Psoas muscle (tissue), 8 donors: ENCODE measurements around the gene WNT5A. TPM values are rescaled to one million over a fixed set of nuclear protein-coding genes. Genes with fewer than 3 reads are reported as not detected.

Experiments used
- ATAC-seq, 4 donors: fragments of 200-7000 bp; cut with Tn5 transposase; one replicate each; pipeline ENCODE4 v1.9.1; 2020; ENCODE audit warnings: moderate library complexity in 3 of 4, mild to moderate bottlenecking in 2 of 4
- DNase-seq, 2 donors: peaks; one replicate each; pipeline ENCODE4 v3.0.0-alpha.2; 2020
- H3K27ac ChIP-seq: fragments of 200-600 bp; one replicate; pipeline ENCODE4 v1.8.0; 2022
- H3K27me3 ChIP-seq, 3 donors: fragments of 200-600 bp in 1 of 3; one replicate each; pipeline versions ENCODE4 v1.6.1 to v1.8.0; 2013 to 2022; ENCODE audit warnings: low read length in 2 of 3, mild to moderate bottlenecking in 2 of 3, moderate library complexity in 1 of 3; ENCODE audit not compliant: insufficient read depth in 3 of 3
- H3K36me3 ChIP-seq, 2 donors: fragments of 200-600 bp in 1 of 2; one replicate each; pipeline versions ENCODE4 v1.6.1 to v1.8.0; 2013 to 2022; ENCODE audit warnings: low read depth in 1 of 2, mild to moderate bottlenecking in 1 of 2, moderate library complexity in 1 of 2; ENCODE audit not compliant: insufficient read depth in 1 of 2
- H3K4me1 ChIP-seq: fragments of 200-600 bp; one replicate; pipeline ENCODE4 v1.8.0; 2022
- H3K4me3 ChIP-seq: fragments of 200-600 bp; one replicate; pipeline ENCODE4 v1.8.0; 2022; ENCODE audit warnings: mild to moderate bottlenecking
- H3K9me3 ChIP-seq: fragments of 200-600 bp; one replicate; pipeline ENCODE4 v1.8.0; 2022
- WGBS, 3 donors: extraction: QIAGEN DNeasy Blood & Tissue Kit; methylation state at CpG; one replicate each; pipeline versions ENCODE4 v1.1.6 to v1.1.7; 2013; 5-methylcytosine and 5-hydroxymethylcytosine counted together
- intact Hi-C, 2 donors: fragments of 100-400 bp; cut with DNase I; formaldehyde crosslinking; loops; one replicate each; pipeline versions ENCODE4 v1.11.0 to v1.14.2; 2022
- polyA plus RNA-seq, 3 donors: library from polyadenylated mRNA; stranded (reverse); fragments of 200-250 nt; gene quantifications; one replicate each; pipeline ENCODE4 v1.2.3, GENCODE V29; 2013
- total RNA-seq, 4 donors: library from RNA; stranded (reverse); fragmentation: NEBNext Ultra II Directional in 2 of 4; extraction: Animal tissue kit (Norgen Biotek cat#: 25700) in 2 of 4; gene quantifications; one replicate each; pipeline versions ENCODE4 v1.2.1 to v1.2.4, GENCODE V29; 2021 to 2023
- TF ChIP-seq, protein P1 (sequence below): fragments of 200-600 bp; IDR thresholded peaks from one replicate; pipeline ENCODE4 v1.8.0; 2022; ENCODE audit warnings: antibody characterized with exemption
- donor health status: healthy with polysubstance abuse.
- donor health status: DM: no; HTN: no; CAD: no; lungs with moderate emphysema.
- donor health status: Bipolar disorder and iron deficiency.
- donor health status: healthy.
- donor health status: DM: yes; HTN: yes; CAD: no.
- donor health status: DM: no; HTN: no; CAD: no.
- donor health status: DM: no; HTN: no; CAD: no.
- donor health status: DM: yes; HTN: yes; CAD: no.

The WNT5A gene
- total and polyA plus RNA-seq, 7 donors = 0.43 to 6.2 (median 1.1) TPM

DNA sequence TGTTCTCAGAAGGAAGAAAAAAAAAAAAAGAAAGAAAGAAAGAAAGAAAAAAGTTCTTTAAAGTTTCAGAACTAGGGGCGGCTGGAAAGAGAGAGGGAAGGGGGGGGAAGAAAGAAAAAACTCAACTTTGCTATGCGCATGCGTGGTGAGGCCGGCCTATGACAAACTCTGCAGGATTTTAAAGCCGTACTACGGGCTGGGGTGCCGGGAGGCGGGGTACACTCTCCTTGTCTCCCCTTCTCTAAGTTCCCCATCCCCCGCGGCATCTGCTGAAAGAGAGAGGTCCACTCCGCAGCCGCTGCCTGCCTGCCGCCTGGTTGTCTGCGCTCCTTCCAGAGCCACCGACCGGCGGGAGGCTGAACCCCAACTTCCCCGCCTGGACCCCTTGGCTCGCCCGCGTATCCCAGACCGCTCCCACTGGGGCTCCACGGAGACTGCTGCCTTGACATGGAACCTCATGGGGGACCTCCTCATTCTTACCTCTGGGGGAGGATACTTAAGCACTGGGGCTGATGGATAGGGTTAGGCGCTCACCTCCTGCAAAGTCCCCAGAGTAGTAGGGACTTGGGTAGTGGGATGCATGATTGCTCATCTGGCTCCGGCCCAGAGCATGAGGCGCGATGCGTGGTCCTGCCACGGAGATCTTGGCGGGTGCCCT is 1.4 kb upstream of the WNT5A start:
- no peaks in the 10 kb centered on the region for H3K9me3 ChIP-seq
- H3K36me3 ChIP-seq = no peaks in the 10 kb centered on the region
- peaks cover 3% of the 10 kb centered on the region for H3K4me1 ChIP-seq
- WGBS, 3 donors = 1 to 2% (median 2%) methylated on average over 28 to 30 of the region's 30 CpGs
- TF ChIP-seq, protein P1, sequence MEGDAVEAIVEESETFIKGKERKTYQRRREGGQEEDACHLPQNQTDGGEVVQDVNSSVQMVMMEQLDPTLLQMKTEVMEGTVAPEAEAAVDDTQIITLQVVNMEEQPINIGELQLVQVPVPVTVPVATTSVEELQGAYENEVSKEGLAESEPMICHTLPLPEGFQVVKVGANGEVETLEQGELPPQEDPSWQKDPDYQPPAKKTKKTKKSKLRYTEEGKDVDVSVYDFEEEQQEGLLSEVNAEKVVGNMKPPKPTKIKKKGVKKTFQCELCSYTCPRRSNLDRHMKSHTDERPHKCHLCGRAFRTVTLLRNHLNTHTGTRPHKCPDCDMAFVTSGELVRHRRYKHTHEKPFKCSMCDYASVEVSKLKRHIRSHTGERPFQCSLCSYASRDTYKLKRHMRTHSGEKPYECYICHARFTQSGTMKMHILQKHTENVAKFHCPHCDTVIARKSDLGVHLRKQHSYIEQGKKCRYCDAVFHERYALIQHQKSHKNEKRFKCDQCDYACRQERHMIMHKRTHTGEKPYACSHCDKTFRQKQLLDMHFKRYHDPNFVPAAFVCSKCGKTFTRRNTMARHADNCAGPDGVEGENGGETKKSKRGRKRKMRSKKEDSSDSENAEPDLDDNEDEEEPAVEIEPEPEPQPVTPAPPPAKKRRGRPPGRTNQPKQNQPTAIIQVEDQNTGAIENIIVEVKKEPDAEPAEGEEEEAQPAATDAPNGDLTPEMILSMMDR = no peak
- intact Hi-C loops = loop anchor here (5.0 to 10.0 kb wide), 7 partner anchors 236 to 1006 kb away; no protein-coding TSS in a partner anchor
- peak; percentile 66 to 83 for DNase-seq
- no peaks in the 10 kb centered on the region for H3K27me3 ChIP-seq
- H3K4me3 ChIP-seq = peak overlapping the region; percentile 86
- ATAC-seq = peak in 2 of 4 donors; percentile 39 to 47
- no peak overlapping the region for H3K27ac ChIP-seq

DNA sequence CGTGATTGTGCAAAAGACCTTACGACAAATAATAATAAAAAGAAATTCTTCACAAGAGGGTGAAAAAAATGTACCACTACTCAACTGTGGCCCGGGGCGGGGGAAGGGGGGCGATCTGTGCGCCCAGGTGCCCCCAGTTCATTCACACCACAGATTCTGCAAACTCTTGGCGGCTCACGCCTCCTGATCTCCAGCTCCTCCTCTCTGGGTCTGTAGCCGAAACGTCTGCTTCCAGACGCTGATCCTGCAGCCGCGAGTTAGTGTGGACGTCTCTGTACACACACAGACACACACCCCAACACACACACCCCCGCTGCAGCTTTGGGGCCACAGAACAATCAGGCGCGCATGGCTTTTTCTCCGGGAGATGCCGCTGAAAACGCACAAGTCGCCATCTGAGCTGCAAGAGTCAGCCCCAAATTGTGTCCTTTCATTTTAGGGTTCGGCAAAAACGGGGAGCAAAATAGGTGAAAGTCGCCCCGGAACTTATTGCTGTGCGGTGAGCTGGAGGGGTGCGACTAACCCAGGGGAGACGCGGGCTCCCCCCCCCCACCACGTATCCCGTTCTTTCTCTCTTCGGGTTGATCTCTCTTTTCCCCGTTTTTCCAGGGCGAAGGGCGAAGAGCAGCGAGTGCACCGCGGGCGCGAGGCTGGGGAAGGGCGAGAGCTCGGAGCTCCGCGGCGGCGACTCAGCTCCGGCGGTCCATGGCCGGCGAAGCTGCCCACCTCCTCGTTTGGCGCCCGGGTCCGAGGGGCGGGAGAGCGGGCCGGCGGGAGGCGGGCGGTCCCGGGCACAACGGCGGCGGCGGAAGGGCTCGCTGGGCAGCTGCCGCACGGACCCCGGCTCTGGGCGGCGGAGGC is 505 bp upstream of the WNT5A start:
- H3K4me1 ChIP-seq = peaks cover 3% of the 10 kb centered on the region
- no peaks in the 10 kb centered on the region for H3K27me3 ChIP-seq
- H3K27ac ChIP-seq = peak overlapping the region; percentile 59
- peak; percentile 28 to 74 for DNase-seq
- WGBS, 3 donors = 0 to 1% (median 0%) methylated on average over 63 to 71 of the region's 71 CpGs
- TF ChIP-seq, protein P1 = no peak
- intact Hi-C loops = loop anchor here (5.0 to 10.0 kb wide), 7 partner anchors 237 to 1007 kb away; no protein-coding TSS in a partner anchor
- H3K9me3 ChIP-seq = no peaks in the 10 kb centered on the region
- H3K36me3 ChIP-seq = no peaks in the 10 kb centered on the region
- peak in 3 of 4 donors; percentile 14 to 26 (median 21) for ATAC-seq
- H3K4me3 ChIP-seq = peak overlapping the region; percentile 86

DNA sequence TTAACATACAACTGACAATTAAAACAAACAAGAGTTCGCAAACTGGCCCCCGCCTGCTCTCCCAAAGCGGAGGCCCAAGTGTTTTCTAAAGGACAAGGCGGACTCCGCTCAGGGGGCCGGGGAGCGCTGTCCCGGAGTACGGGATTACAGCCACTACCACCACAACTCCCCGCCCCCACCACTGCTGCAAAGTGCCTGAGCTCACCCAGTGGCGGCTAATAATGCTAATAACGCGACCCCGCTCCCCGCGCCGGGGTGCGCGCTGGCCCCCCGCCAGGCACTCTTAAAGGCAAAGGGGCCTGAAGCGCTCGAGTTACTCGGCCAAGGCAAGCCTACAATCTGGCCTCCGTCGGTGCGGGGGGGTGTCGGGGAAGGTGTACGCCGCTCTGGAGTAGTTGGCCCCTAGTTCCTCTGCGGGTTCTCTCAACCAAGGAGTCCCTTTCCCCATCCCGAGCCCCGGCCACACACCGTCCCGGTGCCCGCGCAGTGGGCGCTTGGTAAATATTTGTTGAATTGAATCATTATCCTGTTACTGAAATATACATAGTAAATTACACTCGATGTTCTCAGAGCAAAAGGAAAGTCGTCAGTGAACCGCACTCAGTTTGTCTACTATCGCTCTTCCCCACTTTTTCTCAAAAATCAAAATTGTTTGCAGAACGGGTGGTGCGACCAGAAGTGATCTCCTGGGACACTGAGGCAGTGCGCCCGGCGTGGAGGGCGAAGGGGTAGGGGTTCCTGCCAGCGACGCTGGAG is 827 bp downstream of the WNT5A start:
- WGBS, 3 donors = 2 to 3% (median 2%) methylated on average over 49 of the region's 49 CpGs
- TF ChIP-seq, protein P1 = no peak
- intact Hi-C loops = loop anchor here (5.0 to 10.0 kb wide), 7 partner anchors 239 to 1009 kb away; no protein-coding TSS in a partner anchor
- DNase-seq (peak; percentile 75 to 89), ATAC-seq (peak; percentile 57 to 74 (median 68))
- H3K36me3 ChIP-seq = no peaks in the 10 kb centered on the region
- H3K9me3 ChIP-seq = no peaks in the 10 kb centered on the region
- peak overlapping the region; percentile 59 for H3K27ac ChIP-seq
- peaks cover 3% of the 10 kb centered on the region for H3K4me1 ChIP-seq
- H3K4me3 ChIP-seq = peak overlapping the region; percentile 86
- peaks cover 0 to 5% (median 2%) of the 10 kb centered on the region in 3 donors for H3K27me3 ChIP-seq
